NCI-H1105 (cell line): ENCODE measurements around the gene GNG7.
A peak's percentile ranks its signal among the peaks of the same experiment; 100 is the strongest.
"Not testable (repeated sequence)": the region's sequence is repeated elsewhere in the genome, so short reads cannot be mapped to it uniquely, and the experiment has no call there.

Source experiments
- DNase-seq: peaks from one replicate; lab custom pipeline; 2025; lab: John Stamatoyannopoulos, UW

The GNG7 gene

GRCh38 chr19:2551172-2551863 lies 151.2 kb downstream of the GNG7 start:
- no peak for DNase-seq

GRCh38 chr19:2550431-2551171 lies 151.9 kb downstream of the GNG7 start:
- no peak for DNase-seq

- no peak for DNase-seq
Observed at GRCh38 chr19:2549701-2550191, 152.7 kb downstream of the GNG7 start.

- DNase-seq = no peak
Observed at GRCh38 chr19:2548966-2549365, 153.5 kb downstream of the GNG7 start.

- DNase-seq = no peak
Observed at GRCh38 chr19:2547721-2548120, 154.8 kb downstream of the GNG7 start.

- no peak for DNase-seq
Observed at GRCh38 chr19:2547033-2547680, 155.3 kb downstream of the GNG7 start.

- DNase-seq = no peak
Observed at GRCh38 chr19:2546128-2547032, 156.1 kb downstream of the GNG7 start.

GRCh38 chr19:2545416-2546127 lies 156.9 kb downstream of the GNG7 start:
- not testable (repeated sequence) for DNase-seq

- no peak for DNase-seq
Observed at GRCh38 chr19:2544576-2545415, 157.7 kb downstream of the GNG7 start.

- DNase-seq = peak; percentile 56
Observed at GRCh38 chr19:2543463-2544442, 158.7 kb downstream of the GNG7 start.

GRCh38 chr19:2543072-2543462 lies 159.4 kb downstream of the GNG7 start:
- DNase-seq = not testable (repeated sequence)

GRCh38 chr19:2542341-2543069 lies 160.0 kb downstream of the GNG7 start:
- DNase-seq = no peak

GRCh38 chr19:2540646-2541454 lies 161.6 kb downstream of the GNG7 start:
- DNase-seq = no peak

GRCh38 chr19:2540251-2540645 lies 162.2 kb downstream of the GNG7 start:
- no peak for DNase-seq

GRCh38 chr19:2538096-2538757 lies 164.3 kb downstream of the GNG7 start:
- no peak for DNase-seq

- not testable (repeated sequence) for DNase-seq
Observed at GRCh38 chr19:2537584-2537983, 164.9 kb downstream of the GNG7 start.

GRCh38 chr19:2536461-2536860 lies 166.0 kb downstream of the GNG7 start:
- DNase-seq = no peak
